HG02678 (cell line): ENCODE data around the gene GPX4.

Experiments used
- ATAC-seq: cut with Tn5 transposase; IDR thresholded peaks from one replicate; pipeline ENCODE4 v1.9.1; 2021; ENCODE audit warnings: mild to moderate bottlenecking, moderate library complexity; ENCODE audit not compliant: unreplicated experiment

Gene GPX4

DNA sequence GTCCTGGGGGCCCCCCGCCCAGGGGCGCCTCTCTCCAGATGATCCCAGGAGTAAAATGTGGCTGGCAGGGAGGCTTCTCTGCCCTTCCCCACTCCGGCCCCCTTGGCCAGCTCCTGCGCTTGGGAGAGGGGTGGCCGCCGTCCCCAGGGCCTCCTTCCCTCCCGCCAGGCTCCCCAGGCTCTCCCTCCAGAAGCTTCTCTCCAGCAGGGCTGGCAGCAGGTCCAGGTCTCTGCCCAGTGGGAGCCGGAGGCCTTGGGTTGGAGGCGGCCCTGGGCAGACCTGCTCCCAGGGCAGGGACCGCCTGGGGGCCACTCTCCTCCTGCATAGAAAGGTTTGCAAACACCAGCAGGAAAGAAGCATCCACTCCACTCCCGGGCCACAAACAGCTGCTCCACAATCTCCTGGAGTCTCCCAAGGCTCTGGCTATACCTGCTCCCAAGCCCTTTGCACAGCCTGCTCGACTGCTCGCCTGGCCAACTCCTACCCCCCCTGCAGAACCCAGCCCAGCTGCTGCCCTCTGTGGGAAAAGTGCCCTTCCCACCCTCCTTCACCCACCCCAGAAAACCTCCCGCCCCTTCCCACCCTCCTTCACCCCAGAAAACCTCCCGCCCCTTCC is 44.2 kb downstream of the GPX4 start:
- ATAC-seq: no peak

DNA sequence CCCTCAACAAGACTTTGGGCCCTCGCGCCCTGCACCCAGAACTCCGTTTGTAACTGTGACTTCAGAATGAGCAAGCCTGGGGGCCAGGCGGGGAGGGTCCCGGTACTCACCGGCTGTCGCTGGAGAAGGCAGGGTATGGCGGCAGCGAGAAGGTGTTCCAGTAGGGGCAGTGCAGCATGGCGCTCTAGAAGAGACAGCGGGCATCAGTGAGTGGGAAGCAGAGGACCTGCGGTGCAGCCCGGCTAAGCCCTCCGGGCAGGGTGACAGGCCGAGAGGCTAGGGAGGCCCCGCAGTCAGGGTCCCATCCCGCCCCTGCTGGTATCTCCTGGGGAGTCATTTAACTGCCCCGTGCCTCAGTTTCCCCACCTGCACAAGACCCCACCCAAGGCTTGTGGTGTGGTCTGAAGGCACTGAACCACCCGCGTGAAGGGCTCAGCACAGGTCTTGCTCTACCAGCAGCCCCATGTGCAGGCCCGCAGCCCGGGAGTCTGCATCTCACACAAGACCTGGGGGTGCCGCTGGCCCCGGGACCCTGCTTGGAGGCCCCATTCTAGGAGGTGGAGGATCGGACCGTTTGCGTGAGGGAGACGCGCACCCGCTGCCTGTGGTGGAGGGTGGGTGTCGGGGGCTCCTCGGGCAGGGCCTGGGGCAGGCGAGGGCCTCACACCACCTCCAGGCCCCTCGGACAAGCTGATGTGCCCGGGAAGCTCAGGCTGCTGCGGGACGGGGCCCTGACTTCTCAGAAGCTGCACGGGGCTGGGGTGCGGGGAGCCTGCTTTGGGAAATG is 45.7 kb downstream of the GPX4 start:
- no peak for ATAC-seq

DNA sequence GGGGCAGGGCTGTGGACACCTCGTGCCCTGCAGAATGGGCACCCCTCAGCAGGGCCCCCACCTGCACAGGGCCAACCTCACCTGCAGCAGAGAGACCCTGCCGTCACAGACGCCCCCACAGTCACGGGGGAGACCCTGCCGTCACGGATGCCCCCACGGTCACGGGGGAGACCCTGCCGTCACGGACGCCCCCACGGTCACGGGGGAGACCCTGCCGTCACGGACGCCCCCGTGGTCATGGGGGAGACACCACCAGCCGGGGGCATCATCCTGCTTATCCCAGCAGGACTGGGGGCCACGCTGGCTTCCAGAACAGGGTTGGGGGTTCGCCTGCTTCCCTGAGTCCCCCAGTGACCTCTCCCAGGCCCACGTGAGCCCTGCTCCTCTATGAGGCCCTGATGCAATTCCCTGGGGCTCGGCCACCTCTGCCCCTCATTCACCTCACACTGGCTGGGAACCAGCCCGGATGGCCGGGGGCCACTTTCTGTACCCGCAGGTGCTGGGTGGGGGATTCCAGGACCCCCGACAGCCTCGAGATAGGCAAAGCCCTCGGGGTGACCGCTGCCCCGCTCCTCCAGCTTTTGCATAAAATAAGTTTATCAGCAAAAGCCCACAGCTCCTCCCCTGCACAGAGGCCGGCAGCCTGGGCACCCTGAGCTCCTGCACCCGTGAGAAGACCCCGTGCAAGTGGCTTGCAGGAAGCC is 46.7 kb downstream of the GPX4 start:
- no peak for ATAC-seq

DNA sequence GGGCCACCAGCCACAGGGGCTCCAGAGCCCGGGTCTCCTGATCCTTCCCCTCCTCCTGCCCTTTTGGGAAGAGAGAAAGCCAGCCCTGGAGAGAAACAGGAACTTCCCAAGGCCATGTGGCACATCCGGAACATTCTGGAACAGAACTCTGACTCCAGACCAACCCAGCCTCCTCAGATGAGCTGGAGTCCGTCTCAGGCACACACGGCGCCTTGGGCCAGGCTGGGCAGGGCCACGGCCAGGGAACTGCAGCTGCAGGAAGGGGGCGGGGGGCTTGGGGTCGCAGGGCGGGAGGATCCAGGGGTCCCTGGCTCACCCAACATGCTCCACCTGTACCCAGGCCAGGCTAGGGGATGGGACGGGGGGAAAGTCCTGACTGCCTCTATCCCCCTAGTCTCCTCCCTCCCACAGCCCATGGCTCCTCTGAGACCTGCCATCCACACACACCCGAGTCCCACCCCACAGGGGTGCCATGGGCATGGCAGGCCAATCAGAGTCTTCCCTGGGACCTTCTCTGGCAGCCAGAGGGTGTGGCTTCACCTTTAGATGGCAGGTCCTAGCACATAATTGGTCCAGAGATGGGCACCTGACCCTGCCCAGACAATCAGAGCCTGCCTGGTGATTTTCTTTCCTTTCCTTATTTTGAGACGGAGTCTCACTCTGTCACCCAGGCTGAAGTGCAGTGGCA is 47.4 kb downstream of the GPX4 start:
- no peak for ATAC-seq

DNA sequence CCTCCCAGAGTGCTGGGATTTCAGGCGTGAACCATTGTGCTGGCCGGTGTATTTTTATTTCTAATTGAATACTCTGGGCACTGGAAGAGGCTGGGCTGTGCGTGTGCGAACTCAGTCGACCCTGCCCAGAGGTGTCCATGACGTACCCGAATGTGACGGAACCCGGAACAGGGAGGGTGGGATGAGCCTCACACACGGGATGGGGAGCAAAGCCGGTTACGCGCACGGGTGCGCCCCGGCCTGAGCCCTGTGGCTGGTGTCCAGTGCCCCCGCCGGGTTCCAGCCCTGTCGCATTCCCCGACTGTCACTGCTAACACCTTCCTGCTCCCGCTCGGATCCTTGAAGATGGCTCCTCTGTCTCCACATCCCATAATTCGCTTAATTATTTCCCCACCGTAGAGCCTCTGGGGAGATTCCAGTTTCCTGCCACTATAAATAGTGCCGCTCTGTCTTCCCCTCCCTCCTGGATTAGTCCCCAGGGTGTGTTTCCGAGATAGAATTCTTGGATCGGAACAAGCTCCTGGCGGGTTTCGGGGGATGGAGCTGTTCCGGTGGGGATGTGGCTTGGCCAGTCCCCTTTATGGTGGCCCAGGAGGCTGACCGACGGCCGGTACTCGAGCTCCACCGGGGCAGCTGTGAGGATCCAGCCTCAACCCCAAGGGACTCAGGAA is 48.3 kb downstream of the GPX4 start:
- ATAC-seq: no peak

DNA sequence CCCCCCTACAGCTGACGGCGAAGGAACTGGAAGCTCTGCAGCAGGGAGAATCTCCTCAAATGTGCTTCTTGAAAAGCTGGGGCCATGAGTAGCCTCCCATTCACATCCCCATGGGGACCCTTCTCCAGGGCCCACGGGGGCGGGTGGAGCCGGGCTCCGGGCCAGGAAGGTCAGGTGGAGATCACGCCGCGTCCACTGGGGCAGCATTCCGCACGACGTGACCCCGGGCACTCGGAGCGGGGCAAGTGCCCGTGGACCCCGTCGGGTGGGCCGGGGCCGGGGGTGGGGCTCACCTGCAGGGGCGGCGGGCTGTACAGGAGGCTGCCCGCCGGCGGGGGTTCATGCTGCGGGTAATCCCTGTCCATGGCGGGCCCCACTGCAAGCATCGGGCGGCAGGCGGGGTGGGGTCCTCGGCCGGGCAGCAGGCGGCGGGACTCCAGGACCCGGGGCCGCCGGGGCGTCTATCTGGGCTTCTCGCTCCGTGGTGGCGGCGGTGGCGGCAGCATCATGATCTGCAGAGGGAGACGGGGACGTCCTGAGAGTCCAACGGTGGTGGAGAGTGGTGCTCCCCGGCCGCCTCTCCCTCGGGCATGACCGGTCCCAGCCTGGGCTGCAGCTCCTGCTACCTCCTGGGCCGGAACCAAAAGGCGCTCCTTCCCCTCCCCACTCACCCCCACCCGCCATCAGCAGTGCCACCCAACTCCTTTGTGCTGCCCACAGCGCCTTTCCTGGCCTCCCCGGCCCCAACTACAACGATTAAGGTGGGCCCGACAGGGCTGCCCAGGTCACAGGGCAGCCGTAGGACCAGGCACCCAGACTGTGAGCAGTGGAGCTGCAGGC is 50.3 kb downstream of the GPX4 start:
- ATAC-seq: no peak

DNA sequence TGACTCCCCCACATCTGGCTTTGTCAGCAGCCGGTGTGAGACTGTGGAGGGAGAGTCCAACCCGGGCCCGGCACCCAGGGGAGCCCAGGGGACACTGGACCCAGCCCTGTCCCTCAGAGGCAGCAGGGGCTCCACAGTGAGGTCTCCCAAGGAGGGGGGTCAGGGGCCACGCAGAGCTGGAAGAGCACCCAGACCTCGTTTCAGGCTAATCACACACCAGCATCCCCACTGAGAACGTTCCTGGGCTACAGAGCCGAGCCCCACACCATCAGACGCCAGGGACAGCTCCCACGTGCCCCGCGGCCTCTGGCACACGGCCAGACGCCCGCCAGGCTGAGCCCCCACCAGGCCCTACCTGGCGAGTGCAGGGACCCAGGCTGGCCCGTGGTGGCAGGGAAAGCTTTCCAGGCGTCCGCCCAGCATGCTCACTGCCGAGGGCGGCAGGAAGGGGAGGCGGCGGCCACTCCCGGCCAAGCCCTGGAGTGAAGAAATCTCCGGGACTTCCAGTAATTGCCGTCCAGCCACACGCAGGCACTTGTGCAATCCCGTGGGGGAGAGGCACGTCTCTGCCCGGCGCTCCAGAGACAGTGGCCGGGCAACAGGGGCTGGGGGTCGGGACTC is 51.0 kb downstream of the GPX4 start:
- ATAC-seq: no peak

DNA sequence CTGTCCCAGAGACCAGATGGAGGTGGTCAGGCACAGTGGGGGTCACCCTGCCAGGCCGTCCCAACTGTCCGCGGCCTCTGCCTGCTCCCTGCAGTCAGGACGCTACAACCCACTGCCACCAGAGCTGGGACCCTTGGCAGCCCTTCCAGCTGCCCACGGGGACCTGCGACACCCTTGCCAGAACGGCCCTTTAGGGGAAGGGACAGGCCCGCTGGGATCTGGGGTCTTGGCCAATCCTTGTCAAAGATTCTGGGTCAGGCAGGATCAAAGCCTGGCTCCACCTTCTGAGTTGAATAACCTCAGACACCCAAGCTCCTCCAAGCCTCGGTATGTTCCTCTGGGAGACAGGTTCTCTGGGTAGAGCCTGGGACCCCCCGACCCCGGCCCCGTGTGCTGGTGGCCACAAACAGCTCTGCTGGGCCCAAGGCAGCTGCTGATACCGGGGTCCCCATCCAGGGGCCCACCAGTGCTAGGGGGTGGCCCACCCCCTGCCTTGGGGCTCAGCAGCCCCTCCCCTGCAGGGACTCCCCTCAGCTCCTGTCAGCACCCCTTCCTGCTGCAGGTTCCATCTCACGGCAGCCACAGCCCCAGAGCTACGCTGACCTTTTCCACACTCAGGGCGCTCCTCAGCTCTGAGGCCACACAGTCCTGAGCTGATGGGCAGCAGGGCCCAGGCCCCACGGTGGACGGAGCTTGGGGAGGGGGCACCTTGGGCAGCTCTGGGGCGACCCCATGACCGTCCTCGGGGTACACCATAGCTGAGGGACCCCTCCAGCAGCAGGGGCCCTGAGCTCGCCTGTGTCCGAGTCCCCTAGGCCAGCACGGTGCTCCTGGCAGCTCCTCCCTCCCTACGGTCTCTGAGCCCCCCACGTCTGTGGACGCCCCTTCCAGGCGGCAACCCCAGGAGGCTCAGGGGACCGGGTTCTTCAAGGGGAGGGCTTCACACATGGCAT is 51.8 kb downstream of the GPX4 start:
- no peak for ATAC-seq
